IMR-90 (cell line): ENCODE measurements around the gene MYO1F. TPM values are rescaled to one million over a fixed set of nuclear protein-coding genes. Genes with fewer than 3 reads are reported as not detected.

Source experiments
- ATAC-seq: fragments of 200-7000 bp; cut with Tn5 transposase; 2 replicates; pipeline ENCODE4 v1.9.1; 2020; ENCODE audit warnings: low read depth, mild to moderate bottlenecking, moderate library complexity
- BruUV-seq: library from RNA; stranded (reverse); fragments of 400-500 nt; replicated peaks from 2 replicates; lab custom pipeline; 2021; lab: Mats Ljungman, UMichigan
- CTCF ChIA-PET: fragments of 300-600 bp; formaldehyde crosslinking; extraction: SDS; loops from one replicate; lab custom pipeline; 2021; ENCODE audit warnings: antibody characterized with exemption; lab: Yijun Ruan, JAX
- POLR2A ChIA-PET: fragments of 300-600 bp; sonication (Branson Sonifier 250); formaldehyde crosslinking; loops from one replicate; lab custom pipeline; 2022; ENCODE audit warnings: antibody characterized with exemption; ENCODE audit not compliant: unreplicated experiment; lab: Charles Lee
- DNase-seq: peaks from one replicate; pipeline ENCODE4 v3.0.0; 2013
- H2AFZ ChIP-seq: replicated peaks from 2 replicates; pipeline ENCODE3; 2013; ENCODE audit warnings: low read length, mild to moderate bottlenecking; ENCODE audit not compliant: poor library complexity
- H2AK5ac ChIP-seq: 2 replicates; pipeline ENCODE4 v1.6.1; 2013; ENCODE audit warnings: low read depth, low read length, inconsistent platforms
- H2AK9ac ChIP-seq: replicated peaks from 2 replicates; pipeline ENCODE3; 2013; ENCODE audit warnings: mild to moderate bottlenecking, low read depth, low read length, moderate library complexity; ENCODE audit not compliant: poor library complexity
- H2BK120ac ChIP-seq: 2 replicates; pipeline ENCODE4 v1.6.1; 2013; ENCODE audit warnings: low read depth, low read length, inconsistent platforms
- H2BK15ac ChIP-seq: 3 replicates; pipeline ENCODE4 v1.6.1; 2013; ENCODE audit warnings: low read depth, low read length, inconsistent platforms
- H2BK20ac ChIP-seq: 2 replicates; pipeline ENCODE4 v1.6.1; 2013; ENCODE audit warnings: low read depth, mild to moderate bottlenecking, inconsistent platforms, low read length, moderate library complexity
- H2BK5ac ChIP-seq: 2 replicates; pipeline ENCODE4 v1.6.1; 2013; ENCODE audit warnings: mild to moderate bottlenecking, low read depth, low read length, inconsistent platforms; ENCODE audit not compliant: poor library complexity, severe bottlenecking
- H3K14ac ChIP-seq: replicated peaks from 2 replicates; pipeline ENCODE4 v1.6.1; 2013; ENCODE audit warnings: low read depth, low read length, inconsistent platforms
- H3K18ac ChIP-seq: 2 replicates; pipeline ENCODE4 v1.6.1; 2013; ENCODE audit warnings: low read depth, low read length, control low read depth
- H3K23ac ChIP-seq: 2 replicates; pipeline ENCODE4 v1.6.1; 2013; ENCODE audit warnings: low read depth, low read length, inconsistent platforms
- H3K27ac ChIP-seq: 2 replicates; pipeline ENCODE4 v1.5.1; 2013; ENCODE audit warnings: mild to moderate bottlenecking, control low read depth, low read length; ENCODE audit not compliant: insufficient read depth
- H3K27me3 ChIP-seq: 2 replicates; pipeline ENCODE4 v1.6.1; 2013; ENCODE audit warnings: low read length; ENCODE audit not compliant: control insufficient read depth, insufficient read depth
- H3K36me3 ChIP-seq: 2 replicates; pipeline ENCODE4 v1.6.1; 2013; ENCODE audit warnings: low read length, mixed read lengths; ENCODE audit not compliant: control insufficient read depth, insufficient read depth
- H3K4ac ChIP-seq: 2 replicates; pipeline ENCODE4 v1.6.1; 2013; ENCODE audit warnings: low read depth, low read length, inconsistent platforms
- H3K4me1 ChIP-seq: 2 replicates; pipeline ENCODE4 v1.6.1; 2013; ENCODE audit warnings: low read length, mixed read lengths; ENCODE audit not compliant: control insufficient read depth, insufficient read depth
- H3K4me2 ChIP-seq: 2 replicates; pipeline ENCODE4 v1.6.1; 2013; ENCODE audit warnings: low read depth, mild to moderate bottlenecking, control low read depth, low read length, moderate library complexity
- H3K4me3 ChIP-seq: 2 replicates; pipeline ENCODE4 v1.5.1; 2013; ENCODE audit warnings: low read depth, mild to moderate bottlenecking, control low read depth, low read length, moderate library complexity; ENCODE audit not compliant: insufficient read depth
- H3K56ac ChIP-seq: 2 replicates; pipeline ENCODE4 v1.6.1; 2013; ENCODE audit warnings: low read length, inconsistent platforms; ENCODE audit not compliant: insufficient read depth; ENCODE audit errors: extremely low read depth
- H3K79me1 ChIP-seq, 2 experiments: 2 replicates each; pipeline ENCODE4 v1.6.1; 2013; ENCODE audit warnings: low read length in 2 of 2, inconsistent platforms in 1 of 2, low read depth in 1 of 2
- H3K9ac ChIP-seq: 2 replicates; pipeline ENCODE4 v1.6.1; 2013; ENCODE audit warnings: low read depth, low read length, control low read depth
- H3K9me1 ChIP-seq: 2 replicates; pipeline ENCODE4 v1.6.1; 2013; ENCODE audit warnings: low read length, inconsistent platforms; ENCODE audit not compliant: insufficient read depth
- H3K9me3 ChIP-seq: 2 replicates; pipeline ENCODE4 v1.6.1; 2013; ENCODE audit warnings: low read length; ENCODE audit not compliant: control insufficient read depth, insufficient read depth
- H4K20me1 ChIP-seq: 2 replicates; pipeline ENCODE4 v1.6.1; 2013; ENCODE audit warnings: low read length, inconsistent platforms; ENCODE audit not compliant: insufficient read depth
- H4K5ac ChIP-seq: 2 replicates; pipeline ENCODE4 v1.6.1; 2013; ENCODE audit warnings: mild to moderate bottlenecking, low read depth, low read length, control low read depth
- H4K8ac ChIP-seq, 2 experiments: 2 replicates each; pipeline ENCODE4 v1.6.1; 2013; ENCODE audit warnings: low read depth in 2 of 2, low read length in 2 of 2, control low read depth in 1 of 2, inconsistent platforms in 1 of 2
- H4K91ac ChIP-seq: 2 replicates; pipeline ENCODE4 v1.6.1; 2013; ENCODE audit warnings: low read depth, low read length, inconsistent platforms; ENCODE audit not compliant: insufficient read depth
- BHLHE40 ChIP-seq: fragments of 150-350 bp; IDR thresholded peaks from 2 replicates; pipeline ENCODE4 v1.6.1; 2016; ENCODE audit warnings: mild to moderate bottlenecking, low read depth, low read length
- CEBPB ChIP-seq: IDR thresholded peaks from 2 replicates; pipeline ENCODE4 v1.6.1; 2012; ENCODE audit warnings: low read depth, low read length, improper control_type of control experiment
- CHD1 ChIP-seq: IDR thresholded peaks from 2 replicates; pipeline ENCODE4 v1.6.1; 2012; ENCODE audit warnings: low read depth, low read length, improper control_type of control experiment
- MAFK ChIP-seq: IDR thresholded peaks from 2 replicates; pipeline ENCODE4 v1.6.1; 2012; ENCODE audit warnings: low read depth, low read length, improper control_type of control experiment
- MAZ ChIP-seq: IDR thresholded peaks from 2 replicates; pipeline ENCODE4 v1.6.1; 2012; ENCODE audit warnings: low read depth, mild to moderate bottlenecking, low read length, improper control_type of control experiment, moderate library complexity, borderline replicate concordance
- MXI1 ChIP-seq: IDR thresholded peaks from 2 replicates; pipeline ENCODE4 v1.6.1; 2012; ENCODE audit warnings: low read depth, mild to moderate bottlenecking, low read length, moderate library complexity, borderline replicate concordance
- NFE2L2 ChIP-seq: fragments of 150-350 bp; IDR thresholded peaks from 2 replicates; pipeline ENCODE4 v1.6.1; 2016; ENCODE audit warnings: low read depth, mild to moderate bottlenecking, low read length
- POLR2A ChIP-seq: IDR thresholded peaks from 2 replicates; pipeline ENCODE4 v1.6.1; 2012; ENCODE audit warnings: mild to moderate bottlenecking, low read depth, low read length
- RAD21 ChIP-seq: IDR thresholded peaks from 2 replicates; pipeline ENCODE4 v1.6.1; 2012; ENCODE audit warnings: low read length, improper control_type of control experiment
- RCOR1 ChIP-seq: IDR thresholded peaks from 2 replicates; pipeline ENCODE4 v1.6.1; 2012; ENCODE audit warnings: mild to moderate bottlenecking, low read length, improper control_type of control experiment; ENCODE audit not compliant: insufficient replicate concordance
- WGBS, 2 experiments: methylation state at CpG; one replicate each; pipeline versions ENCODE4 v1.1.5 to v1.1.7; 2013; ENCODE audit warnings: missing lambda C conversion rate in 2 of 2; ENCODE audit not compliant: insufficient read length in 1 of 2; ENCODE audit errors: extremely low coverage in 2 of 2; 5-methylcytosine and 5-hydroxymethylcytosine counted together
- dilution Hi-C: fragments of 300-500 bp; cut with HindIII; formaldehyde crosslinking; loops from one replicate; pipeline ENCODE4 v1.14.3; 2018; ENCODE audit warnings: low sequenced_read_pairs; ENCODE audit not compliant: unreplicated experiment
- in situ Hi-C: fragments of 300-500 bp; cut with MboI; formaldehyde crosslinking; loops from 3 replicates; pipeline ENCODE4 v1.14.3; 2019; ENCODE audit warnings: low sequenced_read_pairs, inconsistent platforms, mixed read lengths
- intact Hi-C: fragments of 100-400 bp; cut with micrococcal nuclease; formaldehyde crosslinking; loops from 2 replicates; pipeline ENCODE4 v1.10.0; 2022
- polyA plus RNA-seq, 3 experiments: library from polyadenylated mRNA; depleted of rRNA; stranded (reverse); fragments of >200 nt; gene quantifications; 2 replicates each; pipeline ENCODE4 v1.2.3, GENCODE V29; 2012; ENCODE audit warnings: low replicate concordance in 1 of 3
- total RNA-seq: library from RNA; depleted of rRNA; stranded (reverse); fragments of >200 nt; gene quantifications from 2 replicates; pipeline ENCODE4 v1.2.3, GENCODE V29; 2012
- TF ChIP-seq, protein P1 (sequence below): conservative IDR thresholded peaks from 2 replicates; pipeline ENCODE4 v1.5.1; 2012; ENCODE audit warnings: mild to moderate bottlenecking, low read depth, low read length, improper control_type of control experiment
- TF ChIP-seq, protein P2 (sequence below): fragments of 150-350 bp; IDR thresholded peaks from 2 replicates; pipeline ENCODE4 v1.6.1; 2017; ENCODE audit warnings: mild to moderate bottlenecking, antibody characterized with exemption, low read length, low read depth

The MYO1F gene
- total and polyA plus RNA-seq, 2 of the 4 experiments (the other 2 are of a cell fraction), result 0.14 to 0.18 TPM

DNA sequence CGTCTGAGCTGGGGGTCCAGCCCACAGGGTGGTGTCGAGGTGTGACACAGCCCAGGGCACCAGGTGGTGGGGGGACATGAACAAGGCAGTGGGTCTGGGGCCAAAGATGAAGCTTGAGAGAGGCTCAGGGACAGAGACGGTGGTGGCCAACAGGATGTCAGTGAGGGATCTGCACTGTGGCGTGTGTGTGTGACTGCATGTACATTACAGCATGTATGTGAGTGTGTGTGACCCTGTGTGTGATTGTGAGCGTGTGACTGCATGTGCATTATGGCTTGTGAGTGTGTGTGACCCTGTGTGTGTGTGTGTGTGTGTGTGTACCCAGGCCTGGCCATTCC lies 31.7 kb upstream of the MYO1F start (continued):
- TF ChIP-seq, protein P1, sequence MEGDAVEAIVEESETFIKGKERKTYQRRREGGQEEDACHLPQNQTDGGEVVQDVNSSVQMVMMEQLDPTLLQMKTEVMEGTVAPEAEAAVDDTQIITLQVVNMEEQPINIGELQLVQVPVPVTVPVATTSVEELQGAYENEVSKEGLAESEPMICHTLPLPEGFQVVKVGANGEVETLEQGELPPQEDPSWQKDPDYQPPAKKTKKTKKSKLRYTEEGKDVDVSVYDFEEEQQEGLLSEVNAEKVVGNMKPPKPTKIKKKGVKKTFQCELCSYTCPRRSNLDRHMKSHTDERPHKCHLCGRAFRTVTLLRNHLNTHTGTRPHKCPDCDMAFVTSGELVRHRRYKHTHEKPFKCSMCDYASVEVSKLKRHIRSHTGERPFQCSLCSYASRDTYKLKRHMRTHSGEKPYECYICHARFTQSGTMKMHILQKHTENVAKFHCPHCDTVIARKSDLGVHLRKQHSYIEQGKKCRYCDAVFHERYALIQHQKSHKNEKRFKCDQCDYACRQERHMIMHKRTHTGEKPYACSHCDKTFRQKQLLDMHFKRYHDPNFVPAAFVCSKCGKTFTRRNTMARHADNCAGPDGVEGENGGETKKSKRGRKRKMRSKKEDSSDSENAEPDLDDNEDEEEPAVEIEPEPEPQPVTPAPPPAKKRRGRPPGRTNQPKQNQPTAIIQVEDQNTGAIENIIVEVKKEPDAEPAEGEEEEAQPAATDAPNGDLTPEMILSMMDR, result no peak
- TF ChIP-seq CEBPB, result no peak
- no peak for TF ChIP-seq MAZ

DNA sequence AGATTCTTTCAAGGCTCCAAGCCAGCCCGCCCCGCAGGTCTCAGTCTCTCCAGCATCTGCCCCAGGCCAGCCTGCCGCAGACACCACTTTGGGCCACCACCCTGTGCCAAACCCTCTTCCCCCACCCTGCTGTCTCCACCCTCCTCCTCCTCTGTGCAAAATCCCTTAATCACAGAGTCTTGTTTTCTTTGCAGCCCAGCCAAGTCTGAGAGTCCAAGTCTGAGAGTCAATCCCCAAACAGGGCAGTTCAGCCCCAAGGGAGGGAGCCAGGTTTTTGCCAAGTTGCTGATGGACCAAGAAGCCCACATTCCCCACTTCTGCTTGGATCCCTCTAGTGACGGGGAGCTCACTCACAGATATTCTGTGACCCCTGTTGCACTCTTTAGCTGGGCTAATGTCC lies 30.1 kb upstream of the MYO1F start:
- Histone ChIP-seq H2BK20ac (no peak overlapping the region), H2AK5ac (no peak overlapping the region), H3K9me3 (peaks cover 8% of the 10 kb centered on the region), H3K36me3 (peaks cover 16% of the 10 kb centered on the region), H2BK15ac (no peak overlapping the region), H3K56ac (no peak overlapping the region), H2BK120ac (no peak overlapping the region), H4K91ac (no peak overlapping the region), H3K23ac (no peak overlapping the region), H3K4ac (no peak overlapping the region), H2AFZ (no peak overlapping the region), H3K27me3 (no peaks in the 10 kb centered on the region), H4K20me1 (no peaks in the 10 kb centered on the region), H3K9me1 (peaks cover 3% of the 10 kb centered on the region), H2BK5ac (no peak overlapping the region), H2AK9ac (peak overlapping the region; percentile 78), H3K9ac (no peak overlapping the region), H3K18ac (no peak overlapping the region), H3K4me1 (peaks cover 4% of the 10 kb centered on the region), H3K79me1 (peaks cover 5 to 32% of the 10 kb centered on the region in 2 experiments), H3K14ac (no peak overlapping the region), H4K5ac (no peak overlapping the region), H3K4me2 (no peak overlapping the region), H3K4me3 (no peak overlapping the region), H3K27ac (no peak overlapping the region), H4K8ac (no peak overlapping the region)
- ChIA-PET POLR2A (no interaction called here), CTCF (no interaction called here)
- no TSS peak for BruUV-seq
- in situ Hi-C loops, result no loop called here
- DNase-seq, result peak; percentile 23
- ATAC-seq, result no peak
- WGBS, 2 experiments, result 77% methylated on average over 3 of the region's 4 CpGs; no CpG with 5 or more reads in 1 of the 2 experiments
- dilution Hi-C loops, result no loop called here
- intact Hi-C loops, result no loop called here
- TF ChIP-seq POLR2A (no peak), BHLHE40 (no peak), CEBPB (no peak), NFE2L2 (no peak), MAFK (no peak), RCOR1 (no peak), CHD1 (no peak), MXI1 (no peak), MAZ (no peak), RAD21 (no peak)
- TF ChIP-seq, protein P1, result no peak
- TF ChIP-seq, protein P2, sequence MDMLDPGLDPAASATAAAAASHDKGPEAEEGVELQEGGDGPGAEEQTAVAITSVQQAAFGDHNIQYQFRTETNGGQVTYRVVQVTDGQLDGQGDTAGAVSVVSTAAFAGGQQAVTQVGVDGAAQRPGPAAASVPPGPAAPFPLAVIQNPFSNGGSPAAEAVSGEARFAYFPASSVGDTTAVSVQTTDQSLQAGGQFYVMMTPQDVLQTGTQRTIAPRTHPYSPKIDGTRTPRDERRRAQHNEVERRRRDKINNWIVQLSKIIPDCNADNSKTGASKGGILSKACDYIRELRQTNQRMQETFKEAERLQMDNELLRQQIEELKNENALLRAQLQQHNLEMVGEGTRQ, result no peak
